Measurements from ENCODE around the gene MSI2.

DNA sequence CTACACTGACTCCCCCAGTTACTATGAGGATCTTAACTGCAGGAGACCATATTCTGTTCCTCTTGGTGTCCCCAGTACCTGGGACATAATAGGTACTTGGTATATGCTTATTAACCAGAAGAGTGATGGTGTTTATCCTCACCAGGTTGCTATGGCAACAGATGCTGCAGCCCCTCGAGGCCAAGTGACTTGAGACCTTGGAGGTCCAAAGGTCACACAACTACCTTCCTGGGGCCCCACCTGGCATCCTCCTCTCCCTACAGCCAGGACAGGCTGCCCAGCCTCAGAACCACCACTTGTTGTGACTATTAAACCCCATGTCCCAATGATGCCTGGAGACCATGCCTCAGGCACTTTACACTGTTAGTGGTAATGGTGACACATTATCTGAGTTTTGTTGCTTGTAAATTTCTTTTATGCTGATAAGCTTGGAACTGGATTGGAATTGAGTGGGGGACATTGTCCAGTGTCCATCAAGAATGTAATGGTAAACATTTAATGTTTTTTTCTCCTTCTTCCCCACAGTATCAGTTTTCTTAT is 299.4 kb downstream of the MSI2 start:
- no peak for TF ChIP-seq POLR2A (IDR thresholded peaks at IDR 0.05)
- TF ChIP-seq, protein P1, sequence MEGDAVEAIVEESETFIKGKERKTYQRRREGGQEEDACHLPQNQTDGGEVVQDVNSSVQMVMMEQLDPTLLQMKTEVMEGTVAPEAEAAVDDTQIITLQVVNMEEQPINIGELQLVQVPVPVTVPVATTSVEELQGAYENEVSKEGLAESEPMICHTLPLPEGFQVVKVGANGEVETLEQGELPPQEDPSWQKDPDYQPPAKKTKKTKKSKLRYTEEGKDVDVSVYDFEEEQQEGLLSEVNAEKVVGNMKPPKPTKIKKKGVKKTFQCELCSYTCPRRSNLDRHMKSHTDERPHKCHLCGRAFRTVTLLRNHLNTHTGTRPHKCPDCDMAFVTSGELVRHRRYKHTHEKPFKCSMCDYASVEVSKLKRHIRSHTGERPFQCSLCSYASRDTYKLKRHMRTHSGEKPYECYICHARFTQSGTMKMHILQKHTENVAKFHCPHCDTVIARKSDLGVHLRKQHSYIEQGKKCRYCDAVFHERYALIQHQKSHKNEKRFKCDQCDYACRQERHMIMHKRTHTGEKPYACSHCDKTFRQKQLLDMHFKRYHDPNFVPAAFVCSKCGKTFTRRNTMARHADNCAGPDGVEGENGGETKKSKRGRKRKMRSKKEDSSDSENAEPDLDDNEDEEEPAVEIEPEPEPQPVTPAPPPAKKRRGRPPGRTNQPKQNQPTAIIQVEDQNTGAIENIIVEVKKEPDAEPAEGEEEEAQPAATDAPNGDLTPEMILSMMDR (IDR thresholded peaks at IDR 0.05): no peak

Measured in adrenal gland (tissue), 5 donors.